ENCODE results near the gene TMEM121.

TMEM121 gene

DNA sequence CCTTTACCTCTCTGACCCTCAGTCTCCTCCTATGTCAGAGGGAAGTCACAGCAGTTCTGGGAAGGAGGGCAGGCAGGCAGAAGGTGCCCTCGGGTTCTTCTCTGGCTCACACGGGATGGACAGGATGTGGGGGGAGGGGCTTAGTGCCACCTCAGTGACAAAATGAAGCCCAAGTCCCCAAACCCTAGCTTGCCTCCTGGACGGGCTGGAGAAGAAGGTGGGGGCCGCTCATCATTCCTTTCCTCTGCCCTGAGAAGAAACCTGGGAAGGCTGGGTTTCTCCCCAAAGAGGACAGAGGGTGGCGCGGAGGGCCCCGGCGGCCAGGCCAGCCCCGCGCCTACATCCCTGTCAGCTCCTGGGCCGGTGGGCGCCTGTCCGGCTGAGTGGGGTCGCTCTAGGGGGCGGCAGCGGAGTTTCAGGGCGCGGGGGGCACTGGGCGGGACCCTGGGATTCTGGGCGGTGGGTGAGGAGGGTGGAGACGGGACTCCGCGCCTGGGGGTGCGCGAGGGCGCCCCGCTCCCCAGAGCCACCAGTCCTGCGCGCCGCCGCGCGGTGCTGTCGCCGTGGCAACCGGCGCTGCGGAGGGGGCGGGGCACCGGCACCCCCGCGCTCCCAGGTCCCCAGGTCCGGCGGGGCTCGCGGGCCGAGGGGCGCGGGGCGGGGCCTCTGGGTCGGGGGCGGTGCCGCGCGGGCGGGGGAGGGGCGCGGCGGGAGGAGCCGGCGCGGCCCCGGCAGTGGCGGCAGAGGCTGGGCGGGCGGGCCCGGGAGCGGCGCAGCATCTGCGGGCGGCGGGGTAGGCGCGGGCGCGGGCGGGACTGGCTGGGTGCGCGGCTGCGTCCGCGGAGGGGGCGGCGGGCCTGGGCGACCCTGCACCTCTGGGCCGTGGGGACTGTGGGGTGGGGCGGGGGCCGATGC is at the start of gene TMEM121:
Gene TMEM121, plus strand, starts transcription at position 723 of the 915 bp plus-strand sequence. CDS start 2,252 bp downstream, outside the sequence.
- no peak for DNase-seq

DNA sequence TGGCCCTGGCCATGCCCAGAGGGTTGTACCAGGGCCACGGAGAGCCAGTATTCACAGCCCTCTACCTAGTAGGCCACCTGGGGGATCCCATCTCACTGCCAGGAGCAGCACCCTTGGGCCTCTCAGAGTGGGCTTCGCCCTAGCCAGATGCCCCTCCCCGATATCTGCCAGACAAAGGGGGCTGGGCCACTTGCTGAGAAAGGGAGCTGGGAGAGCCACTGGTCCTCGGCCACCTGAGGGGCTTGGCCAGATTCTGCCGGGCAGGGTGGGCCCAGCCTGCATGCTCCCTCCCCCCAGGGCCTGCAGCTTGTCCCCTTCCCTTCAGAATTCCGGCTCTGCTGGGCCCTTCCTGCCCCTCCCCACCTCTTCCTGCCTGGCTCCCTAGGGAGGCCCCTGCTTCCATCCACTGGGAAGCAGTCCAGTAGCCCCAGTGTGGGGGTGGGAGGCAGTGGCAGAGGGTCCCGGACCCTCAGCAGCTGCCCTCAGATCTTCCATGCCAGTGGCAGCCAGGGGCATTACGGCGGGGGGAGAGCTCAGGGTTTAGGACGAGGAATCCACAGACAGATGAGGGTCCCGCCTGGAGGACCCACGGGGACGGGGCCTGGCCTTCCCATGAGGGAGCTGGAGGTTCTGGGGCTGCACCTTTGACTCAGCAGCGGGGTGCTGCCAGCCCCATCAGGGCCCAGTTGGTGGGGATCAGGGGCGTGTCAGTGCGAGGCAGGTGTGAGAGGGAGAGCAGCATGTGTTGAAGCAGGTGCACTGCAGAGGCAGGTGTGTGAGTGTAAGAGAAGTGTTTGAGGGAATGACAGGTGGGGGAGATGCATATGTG is 49.3 kb upstream of the TMEM121 start:
- DNase-seq: no peak

DNA sequence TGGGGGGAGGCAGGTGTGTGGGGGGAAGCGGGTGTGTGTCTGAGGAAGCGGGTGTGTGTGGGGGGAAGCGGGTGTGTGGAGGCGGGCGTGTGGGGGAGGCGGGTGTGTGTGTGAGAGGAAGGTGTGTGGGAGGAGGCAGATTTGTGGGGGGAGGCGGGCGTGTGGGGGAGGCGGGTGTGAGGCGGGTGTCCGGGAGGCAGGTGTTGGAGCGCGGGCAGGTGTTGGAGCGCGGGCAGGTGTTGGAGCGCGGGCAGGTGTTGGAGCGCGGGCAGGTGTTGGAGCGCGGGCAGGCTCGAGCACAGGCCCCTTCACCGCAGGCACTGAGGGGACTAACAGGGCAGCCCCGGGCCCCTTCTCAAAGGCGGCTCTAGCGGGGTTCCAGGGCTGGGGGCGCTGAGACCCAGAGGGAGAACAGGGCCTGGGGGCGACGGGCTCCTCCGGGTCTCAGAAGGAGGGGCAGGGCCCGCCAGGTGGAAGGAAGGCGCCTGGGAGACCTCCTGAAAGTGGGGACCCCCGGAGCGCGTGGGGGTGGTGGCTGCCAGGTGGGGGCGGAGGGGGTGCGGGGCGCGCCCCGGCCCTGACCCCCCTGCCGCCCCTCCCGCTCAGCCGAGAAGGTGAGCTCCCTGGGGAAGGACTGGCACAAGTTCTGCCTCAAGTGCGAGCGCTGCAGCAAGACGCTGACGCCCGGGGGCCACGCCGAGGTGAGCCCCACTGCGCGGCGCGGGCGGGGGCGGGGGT is 48.6 kb upstream of the TMEM121 start:
- DNase-seq: no peak

DNA sequence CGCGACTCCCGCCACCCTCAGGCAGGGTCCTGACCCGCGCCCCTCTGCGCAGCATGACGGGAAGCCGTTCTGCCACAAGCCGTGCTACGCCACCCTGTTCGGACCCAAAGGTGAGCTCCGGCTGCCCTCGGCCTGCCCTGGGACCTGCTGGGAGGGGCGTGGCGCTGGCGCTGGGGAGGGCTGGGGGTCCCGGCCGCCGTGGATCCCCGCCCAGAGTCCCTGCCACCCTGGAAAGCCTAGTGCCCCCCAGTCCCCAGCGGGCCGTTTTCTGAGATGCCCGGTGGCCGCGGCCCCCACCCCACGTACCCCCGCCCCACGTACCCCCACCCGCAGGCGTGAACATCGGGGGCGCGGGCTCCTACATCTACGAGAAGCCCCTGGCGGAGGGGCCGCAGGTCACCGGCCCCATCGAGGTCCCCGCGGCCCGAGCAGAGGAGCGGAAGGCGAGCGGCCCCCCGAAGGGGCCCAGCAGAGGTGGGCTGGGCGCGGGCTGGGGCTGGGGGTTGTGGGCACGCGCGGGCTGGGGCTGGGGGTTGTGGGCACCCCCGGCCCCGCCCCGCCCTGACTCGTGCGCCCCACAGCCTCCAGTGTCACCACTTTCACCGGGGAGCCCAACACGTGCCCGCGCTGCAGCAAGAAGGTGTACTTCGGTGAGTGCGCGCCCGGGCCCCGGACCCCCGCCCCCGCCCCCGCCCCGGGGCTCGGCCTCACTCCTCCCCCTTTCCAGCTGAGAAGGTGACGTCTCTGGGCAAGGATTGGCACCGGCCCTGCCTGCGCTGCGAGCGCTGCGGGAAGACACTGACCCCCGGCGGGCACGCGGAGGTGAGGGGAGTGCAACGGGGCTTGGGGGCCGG is 47.8 kb upstream of the TMEM121 start:
- no peak for DNase-seq

DNA sequence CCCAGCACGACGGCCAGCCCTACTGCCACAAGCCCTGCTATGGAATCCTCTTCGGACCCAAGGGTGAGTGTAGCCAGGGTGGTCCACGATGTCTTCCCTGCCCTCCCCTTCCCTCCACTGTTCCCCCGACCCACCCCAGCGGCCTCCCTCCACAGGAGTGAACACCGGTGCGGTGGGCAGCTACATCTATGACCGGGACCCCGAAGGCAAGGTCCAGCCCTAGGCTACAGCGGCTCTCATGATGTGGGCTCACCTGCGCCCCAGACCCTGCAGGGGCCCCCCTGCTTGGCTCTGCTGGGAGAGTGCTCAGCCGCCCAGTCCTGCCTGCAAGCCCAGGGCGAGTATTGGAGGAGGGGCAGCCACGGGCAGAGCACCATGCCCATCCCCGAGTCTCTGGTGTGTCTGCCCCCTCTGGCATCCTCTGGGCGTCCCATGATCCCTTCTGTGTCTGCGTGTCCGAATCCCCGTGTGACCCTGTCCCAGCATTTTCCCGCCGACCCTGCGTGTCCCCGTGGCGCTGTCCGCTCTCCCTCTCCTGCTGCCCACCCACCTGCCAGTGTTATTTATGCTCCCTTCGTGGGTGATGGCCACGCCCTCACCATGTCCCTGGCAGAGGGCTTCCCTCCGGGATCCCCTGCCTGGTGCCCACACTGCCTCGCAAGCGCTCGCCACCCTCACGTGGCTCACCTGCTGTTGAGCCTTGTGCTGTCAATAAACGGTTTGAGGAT is 46.8 kb upstream of the TMEM121 start:
- no peak for DNase-seq

DNA sequence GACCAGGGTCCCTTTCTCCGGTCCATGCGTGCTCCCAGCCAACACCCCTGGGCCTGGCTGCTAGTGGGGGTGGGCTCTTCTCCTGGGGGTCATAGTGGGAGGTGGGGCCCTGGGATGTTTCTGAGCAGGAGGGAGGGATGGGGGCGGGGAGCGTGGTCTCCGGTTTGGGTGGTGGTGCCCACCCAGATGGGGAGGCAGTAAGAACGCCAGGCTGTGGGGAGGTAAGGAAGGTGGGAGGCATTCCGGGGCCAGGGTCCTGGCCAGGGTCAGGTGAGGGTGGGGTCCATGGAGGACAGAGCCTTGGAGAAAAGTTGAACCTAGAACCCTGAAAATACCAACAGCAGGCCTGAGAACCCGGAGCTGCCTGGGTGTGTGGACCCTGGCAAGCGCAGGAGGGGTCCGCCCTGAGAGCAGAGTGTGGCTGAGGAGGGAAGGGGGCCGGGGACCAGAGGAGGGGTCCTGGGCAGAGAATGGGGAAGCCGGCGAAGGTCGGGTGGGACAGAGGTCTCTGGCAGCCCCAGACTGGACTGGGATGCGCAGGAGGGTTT is 46.1 kb upstream of the TMEM121 start:
- DNase-seq: no peak

DNA sequence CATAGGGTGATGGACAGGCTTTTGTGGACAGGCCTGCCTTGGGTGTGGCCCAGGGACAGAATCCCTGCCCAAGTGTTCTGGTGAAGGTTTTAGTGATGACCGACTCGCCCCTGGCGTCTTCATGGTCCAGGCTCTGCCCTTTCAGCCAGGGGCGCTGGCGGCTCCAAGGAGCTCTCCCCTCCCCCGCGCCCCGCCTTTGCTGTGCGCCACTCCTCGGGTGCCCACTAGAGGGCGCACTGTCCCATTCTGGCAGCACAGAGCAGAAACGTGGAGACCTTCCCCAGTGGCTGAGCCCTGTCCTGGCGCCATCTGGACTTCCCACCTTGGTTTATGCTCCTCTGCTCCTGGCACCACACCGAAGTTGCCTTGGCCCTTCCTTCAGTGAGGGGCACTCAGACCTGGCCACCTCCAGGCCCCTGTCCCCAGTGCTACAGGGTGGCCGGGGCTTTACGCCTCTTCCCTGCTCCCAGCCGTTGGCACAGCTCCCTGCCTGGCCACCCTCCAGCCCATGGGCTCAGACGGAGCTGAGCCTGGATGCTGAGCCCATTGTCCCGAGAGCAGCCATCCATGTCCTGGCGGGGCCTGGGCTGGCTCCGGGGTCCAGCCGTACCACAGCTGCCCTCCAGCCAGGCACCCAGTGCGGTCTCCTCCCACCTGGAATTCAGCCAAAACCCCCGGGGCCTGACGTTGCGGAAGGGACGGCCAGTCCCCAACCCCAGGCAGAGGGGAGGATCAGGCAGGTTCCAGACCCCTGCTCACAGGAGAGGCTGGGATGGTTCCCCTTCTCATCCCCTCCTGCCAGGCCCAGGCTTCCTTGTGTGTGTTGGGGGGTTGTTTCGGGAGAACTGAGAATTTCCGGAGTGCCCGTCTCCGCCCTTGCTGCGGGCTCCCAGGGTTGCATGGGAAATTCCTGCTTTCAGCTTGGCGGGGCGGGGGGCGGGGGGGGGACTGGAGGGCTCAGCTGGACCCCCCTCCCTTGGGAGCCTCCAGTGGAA is 45.3 kb upstream of the TMEM121 start:
- peak in 1 of 2 experiments; percentile 28 for DNase-seq

DNA sequence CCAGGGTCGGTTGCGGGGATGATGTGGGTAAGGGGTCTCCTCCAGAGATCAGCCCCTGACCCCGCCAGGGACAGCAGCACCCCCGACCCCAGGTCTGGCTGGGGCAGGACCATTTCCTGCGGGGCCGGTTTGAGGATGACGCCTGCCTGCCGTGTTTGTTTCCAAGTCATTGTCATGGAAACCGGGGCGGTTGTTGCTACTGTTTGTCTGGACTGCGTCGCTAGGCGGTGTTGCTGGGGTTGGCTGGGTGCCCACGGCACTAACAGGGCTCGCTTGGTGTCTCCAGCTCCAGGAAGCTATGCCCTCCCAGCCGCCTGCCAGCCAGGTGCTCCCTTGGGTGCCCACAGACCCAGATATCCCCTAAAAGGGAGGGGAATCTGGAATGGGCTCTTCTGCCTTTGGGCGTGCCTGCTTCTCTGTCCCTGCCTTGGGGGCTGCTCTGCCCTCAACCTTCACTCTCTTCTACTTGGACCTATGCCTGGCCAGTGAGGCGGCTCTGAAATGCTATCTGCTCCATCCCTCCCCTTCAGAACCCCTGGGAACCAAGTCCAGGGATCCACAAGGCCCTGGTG is 44.4 kb upstream of the TMEM121 start:
- no peak for DNase-seq

DNA sequence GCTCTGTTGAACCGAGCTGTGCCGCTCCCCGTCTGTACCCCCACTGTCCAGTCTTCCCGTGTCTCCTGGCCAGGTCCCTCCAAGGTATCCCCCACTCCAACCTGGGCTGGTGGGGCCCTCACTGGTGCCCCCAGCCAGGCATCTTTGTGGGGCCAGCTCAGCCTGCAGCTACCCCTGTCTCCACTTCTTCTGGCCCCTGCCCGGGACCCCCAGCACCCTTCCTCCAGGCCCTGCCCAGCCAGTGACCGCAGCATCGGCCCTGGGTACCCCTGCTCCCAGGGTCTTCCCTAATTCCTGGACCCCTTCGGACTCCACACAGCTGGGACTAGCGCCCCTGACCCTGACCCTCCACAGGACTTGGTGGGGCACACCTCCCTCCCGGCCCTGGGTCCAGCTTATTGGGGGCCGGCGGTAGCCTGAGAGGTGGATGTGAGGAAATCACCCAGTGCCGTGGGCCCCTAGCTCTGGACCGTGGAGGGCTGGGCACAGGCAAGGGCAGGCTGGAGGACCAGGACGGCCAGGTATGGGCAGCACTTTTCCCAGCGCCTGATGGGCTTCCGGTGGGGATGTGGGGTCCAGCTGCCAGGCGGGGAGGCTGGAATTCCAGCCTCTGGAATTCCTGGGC is 43.8 kb upstream of the TMEM121 start:
- no peak for DNase-seq

DNA sequence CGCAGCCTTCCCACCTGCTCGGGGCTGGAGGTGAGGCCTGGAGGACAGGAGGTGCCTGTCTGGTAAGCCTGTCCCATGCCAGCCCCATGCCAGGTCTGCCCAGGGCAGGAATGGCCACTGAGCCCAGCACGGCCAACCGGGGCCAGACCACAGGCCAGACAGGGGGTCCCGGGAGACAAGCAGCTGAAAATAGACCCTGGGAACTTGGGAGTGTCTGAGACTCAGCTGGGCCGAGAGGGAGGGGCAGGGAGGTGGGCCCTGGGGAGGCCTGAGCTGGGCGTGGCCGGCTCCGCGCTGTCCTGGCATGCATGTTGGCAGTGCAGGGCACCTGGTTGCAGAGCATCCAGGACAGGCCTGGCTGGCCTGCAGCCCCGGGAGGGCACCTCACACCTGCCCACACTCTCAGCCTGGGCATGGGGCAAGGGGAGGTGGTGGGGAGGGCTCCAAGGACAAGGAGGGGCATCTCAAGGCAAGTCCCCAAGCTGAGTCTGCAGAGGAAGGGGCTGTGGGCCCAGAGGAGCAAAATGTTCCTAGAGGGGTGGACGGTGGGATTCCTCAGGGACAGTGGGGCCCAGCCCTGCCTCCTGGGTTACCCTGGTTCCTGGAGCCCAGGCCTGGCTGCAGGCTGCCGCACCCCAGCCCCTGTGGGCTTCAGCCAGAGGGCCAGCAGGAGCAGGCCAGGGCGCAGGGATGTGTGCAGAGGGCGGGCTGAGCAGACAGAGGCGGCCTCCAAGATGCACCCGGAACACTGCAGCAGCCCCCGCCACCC is 42.9 kb upstream of the TMEM121 start:
- DNase-seq: no peak

DNA sequence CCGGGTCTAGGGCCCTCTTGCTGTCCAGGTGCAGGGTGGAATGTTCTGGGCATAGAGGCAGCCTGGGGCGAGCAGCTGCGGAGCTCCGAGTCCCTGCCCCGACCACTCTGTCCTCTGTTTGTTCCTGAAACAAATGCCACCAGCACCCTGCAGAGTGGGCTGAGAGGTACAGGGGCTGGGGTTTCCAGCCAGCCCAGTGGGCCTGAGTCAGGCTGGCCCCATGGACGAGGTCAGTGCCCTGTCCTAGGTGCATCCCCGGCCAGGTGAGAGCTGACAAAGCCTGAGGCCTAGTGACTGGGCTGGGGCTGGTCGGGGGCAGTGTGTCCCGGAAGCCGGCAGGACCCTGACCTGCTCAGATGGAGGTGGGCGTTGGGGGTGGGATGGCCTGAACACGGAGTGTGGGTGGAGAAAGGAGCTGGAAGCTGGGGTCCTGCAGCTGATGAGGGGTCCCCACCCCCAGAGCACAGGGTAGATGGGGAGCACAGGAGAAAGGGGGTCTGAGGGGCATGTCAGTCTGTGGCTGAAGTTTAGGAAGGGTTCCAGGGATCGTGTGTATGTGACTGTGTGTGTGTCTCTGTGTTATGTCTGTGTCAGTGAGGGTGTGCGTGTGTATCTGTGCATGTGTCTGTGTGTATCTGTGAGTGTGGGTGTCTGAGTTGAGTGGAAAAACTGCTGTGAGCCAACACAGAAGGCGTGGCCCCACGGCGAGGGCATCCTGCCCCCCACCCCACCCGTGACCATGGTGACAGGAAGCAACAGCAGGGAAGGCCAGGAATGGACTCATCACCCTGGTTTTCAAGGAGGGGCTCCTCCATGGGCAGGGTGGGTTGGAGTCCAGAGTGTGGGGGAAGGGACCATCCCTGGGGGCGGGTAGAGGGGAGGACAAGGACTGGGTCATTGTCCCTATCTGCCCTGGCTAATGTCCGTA is 42.0 kb upstream of the TMEM121 start:
- no peak for DNase-seq

DNA sequence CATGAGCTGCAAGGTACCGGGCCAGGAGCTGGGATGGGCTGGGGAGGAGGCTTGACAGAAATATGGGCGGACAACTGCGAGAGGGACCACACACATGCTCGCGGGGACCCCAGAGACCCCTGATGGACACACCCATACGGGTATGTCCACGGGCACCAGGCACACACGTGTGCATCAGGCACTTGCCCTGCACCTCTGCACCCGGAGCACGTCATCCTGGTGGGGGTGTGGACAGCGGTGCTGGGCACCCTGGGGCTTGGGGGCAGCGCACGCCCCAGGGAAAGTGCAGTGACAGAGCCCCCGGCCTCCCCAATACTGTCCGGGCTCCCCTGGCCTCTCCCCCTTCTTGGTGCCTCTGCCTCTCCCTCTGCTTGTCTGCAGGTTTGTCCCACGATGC is 41.4 kb upstream of the TMEM121 start:
- DNase-seq: no peak

DNA sequence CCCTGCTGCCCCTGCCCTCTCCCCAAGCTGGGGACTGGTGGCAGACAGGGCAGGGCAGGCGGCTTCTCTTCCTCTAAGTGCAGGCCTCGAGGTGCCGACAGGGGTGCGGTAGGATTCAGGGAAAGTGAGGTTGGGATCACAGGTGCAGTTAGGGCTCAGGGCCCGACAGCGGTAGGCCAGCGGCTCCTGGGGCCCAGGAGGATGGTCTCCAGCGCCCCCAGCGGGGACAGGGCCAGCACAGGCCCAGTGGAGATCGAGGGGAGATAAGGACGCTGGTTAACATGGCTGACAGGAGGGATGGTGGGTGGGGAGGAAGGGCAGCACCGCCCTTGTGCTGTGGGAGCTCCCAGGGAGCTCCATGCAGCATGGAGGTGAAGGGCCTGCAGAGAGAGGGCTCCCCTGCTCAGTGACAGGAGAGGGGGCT is 40.6 kb upstream of the TMEM121 start:
- DNase-seq: no peak

DNA sequence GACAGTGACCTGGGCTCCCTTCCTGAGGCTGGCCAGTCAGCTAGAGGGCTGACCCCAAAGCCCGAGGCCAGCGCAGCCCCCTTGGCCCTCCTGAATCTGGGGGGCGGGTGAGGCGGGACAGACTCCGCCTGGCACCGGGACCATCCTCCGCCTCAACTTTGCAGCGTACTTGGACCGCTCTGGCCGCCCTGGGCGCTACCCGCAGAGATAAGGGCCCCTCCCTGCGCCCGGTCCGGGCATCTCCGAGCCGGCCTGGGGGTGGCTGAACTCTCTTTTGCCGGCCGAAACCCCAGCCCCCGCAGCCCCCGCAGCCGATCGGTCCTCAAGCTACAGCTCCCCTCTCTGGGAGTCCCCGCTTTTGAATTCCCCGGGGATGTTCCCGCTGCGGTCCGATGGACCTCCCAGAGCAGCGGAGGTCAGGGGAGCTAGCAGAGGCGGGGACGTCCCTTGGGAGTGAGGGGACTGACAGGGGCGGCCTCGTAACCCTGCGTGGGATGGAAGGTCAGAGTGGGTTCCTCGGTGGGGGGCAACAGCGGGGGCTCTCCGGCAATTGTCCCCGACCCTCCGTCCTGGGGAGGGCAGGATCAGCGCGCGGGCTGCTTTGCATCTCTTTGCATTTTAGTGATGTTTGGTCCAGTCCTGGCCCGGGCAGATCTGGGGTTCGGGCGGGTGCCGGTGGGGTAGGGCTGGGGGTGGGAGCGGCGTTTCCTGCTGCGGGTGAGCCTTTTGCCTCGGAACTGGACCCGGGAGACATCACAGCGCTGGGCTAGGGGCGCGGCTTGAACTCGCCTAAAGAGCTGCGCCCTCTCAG is 40.0 kb upstream of the TMEM121 start, which contains the start of gene CRIP1:
Gene CRIP1, plus strand, starts transcription at position 724 of the 811 bp plus-strand sequence. CDS start 374 bp downstream, outside the sequence.
- no peak for DNase-seq

DNA sequence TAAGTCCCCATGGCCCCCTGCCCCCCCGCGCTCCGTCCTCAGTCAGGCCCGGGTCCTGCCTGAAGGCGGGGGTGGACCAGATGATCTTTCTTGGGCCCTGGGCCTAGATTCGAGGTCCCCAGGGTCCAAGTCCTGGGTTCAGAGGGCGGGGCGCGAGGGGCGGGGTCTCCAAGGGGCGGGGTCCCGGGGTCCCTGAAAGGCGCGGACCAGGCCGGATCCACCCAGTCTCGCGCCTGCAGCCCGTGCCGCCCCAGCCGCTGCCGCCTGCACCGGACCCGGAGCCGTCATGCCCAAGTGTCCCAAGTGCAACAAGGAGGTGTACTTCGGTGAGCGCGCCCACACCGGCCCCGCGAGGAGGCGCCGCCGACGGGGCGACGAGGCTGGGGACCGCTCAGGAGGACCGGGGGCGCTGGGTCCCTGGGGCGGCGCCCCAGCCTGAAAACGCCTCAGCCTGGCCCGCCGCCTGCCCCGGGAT is 39.4 kb upstream of the TMEM121 start:
- no peak for DNase-seq

Data from cerebellar nuclear complex (tissue), 1 donor.